NT2/D1 (cell line): ENCODE data around the gene ALG12.

Experiments used
- SUZ12 ChIP-seq: IDR thresholded peaks from 2 replicates; pipeline ENCODE4 v1.6.1; 2011; ENCODE audit not compliant: insufficient read length, insufficient read depth; ENCODE audit errors: extremely low read depth
- YY1 ChIP-seq: IDR thresholded peaks from 2 replicates; pipeline ENCODE4 v1.6.1; 2011; ENCODE audit not compliant: insufficient read length, insufficient read depth
- ZNF274 ChIP-seq: IDR thresholded peaks from 2 replicates; pipeline ENCODE4 v1.6.1; 2011; ENCODE audit warnings: mild to moderate bottlenecking, low read depth, low read length

- no peak for TF ChIP-seq SUZ12
- no peak for TF ChIP-seq YY1
- TF ChIP-seq ZNF274, result no peak
Observed at GRCh38 chr22:49909476-49910205, 8.6 kb downstream of the ALG12 start.
